Gastrocnemius medialis (tissue), 4 donors: Measurements from ENCODE around the gene TNIK.

Experiments
- POLR2A ChIP-seq, 2 donors: fragments of 450-650 bp; IDR thresholded peaks; one replicate each; pipeline ENCODE4 v1.6.1; 2017; ENCODE audit warnings: antibody characterized with exemption in 2 of 2, mild to moderate bottlenecking in 2 of 2, moderate library complexity in 2 of 2
- TF ChIP-seq, protein P1 (sequence below), 5 experiments: fragments of 450-650 bp in 3 of 5; fragments of 200-600 bp in 2 of 5; sonication (generic) in 2 of 5; IDR thresholded peaks in 4 of 5; conservative IDR thresholded peaks in 1 of 5; 1 replicate in 4 of 5; 2 replicates in 1 of 5; pipeline ENCODE4 v1.5.1; 2016 to 2019; ENCODE audit warnings: antibody characterized with exemption in 5 of 5, mild to moderate bottlenecking in 3 of 5, moderate library complexity in 3 of 5

DNA sequence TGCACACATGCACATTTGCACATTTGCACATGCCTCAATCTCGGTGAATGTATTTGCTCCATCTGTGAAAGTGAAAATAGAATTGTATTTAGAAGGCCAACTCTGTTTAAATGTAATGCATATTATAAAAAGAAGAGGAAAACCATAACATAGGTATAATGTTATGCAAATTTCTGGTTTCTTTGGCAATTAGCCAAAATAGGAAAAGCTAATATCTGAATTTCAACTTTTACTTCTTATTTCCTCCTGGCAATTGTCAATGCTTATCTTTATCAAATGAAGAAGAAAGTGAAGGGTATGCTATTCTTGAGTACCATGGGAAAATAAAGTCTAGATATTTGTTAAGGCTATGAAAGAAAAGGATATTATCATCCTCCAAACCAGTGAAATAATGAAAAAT, 357.0 kb downstream of the TNIK start:
- TF ChIP-seq, protein P1, sequence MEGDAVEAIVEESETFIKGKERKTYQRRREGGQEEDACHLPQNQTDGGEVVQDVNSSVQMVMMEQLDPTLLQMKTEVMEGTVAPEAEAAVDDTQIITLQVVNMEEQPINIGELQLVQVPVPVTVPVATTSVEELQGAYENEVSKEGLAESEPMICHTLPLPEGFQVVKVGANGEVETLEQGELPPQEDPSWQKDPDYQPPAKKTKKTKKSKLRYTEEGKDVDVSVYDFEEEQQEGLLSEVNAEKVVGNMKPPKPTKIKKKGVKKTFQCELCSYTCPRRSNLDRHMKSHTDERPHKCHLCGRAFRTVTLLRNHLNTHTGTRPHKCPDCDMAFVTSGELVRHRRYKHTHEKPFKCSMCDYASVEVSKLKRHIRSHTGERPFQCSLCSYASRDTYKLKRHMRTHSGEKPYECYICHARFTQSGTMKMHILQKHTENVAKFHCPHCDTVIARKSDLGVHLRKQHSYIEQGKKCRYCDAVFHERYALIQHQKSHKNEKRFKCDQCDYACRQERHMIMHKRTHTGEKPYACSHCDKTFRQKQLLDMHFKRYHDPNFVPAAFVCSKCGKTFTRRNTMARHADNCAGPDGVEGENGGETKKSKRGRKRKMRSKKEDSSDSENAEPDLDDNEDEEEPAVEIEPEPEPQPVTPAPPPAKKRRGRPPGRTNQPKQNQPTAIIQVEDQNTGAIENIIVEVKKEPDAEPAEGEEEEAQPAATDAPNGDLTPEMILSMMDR (IDR thresholded peaks at IDR 0.05 in 4 of 5, conservative IDR thresholded peaks at IDR 0.05 in 1 of 5) = no peak
- no peak for TF ChIP-seq POLR2A (IDR thresholded peaks at IDR 0.05)
